ENCODE measurements around the gene RNF213.
"Not testable (repeated sequence)": the region's sequence is repeated elsewhere in the genome, so short reads cannot be mapped to it uniquely, and the experiment has no call there.

RNF213 gene

DNA sequence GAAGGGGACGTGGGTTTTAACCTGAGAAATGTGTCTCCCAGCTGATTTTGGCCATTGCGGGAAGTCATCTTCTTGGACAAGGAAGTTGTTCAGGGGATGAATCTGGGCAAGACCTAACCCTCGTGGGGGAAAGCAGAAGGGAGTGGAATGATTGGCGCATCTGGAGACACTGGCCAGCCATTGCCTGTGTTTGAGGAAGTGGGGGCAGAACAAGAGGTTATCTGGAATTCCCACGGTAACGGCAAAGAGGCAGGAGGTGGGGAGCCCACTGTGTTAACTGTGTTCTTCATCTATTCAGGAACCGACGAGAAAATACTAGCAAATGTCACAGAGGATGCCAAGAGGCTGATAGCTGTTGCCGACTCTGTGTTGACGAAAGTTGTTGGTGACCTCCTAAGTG, 66.9 kb downstream of the RNF213 start:
- DNase-seq = no peak

- DNase-seq = no peak
Observed at GRCh38 chr17:80328634-80329380, 68.2 kb downstream of the RNF213 start.

DNA sequence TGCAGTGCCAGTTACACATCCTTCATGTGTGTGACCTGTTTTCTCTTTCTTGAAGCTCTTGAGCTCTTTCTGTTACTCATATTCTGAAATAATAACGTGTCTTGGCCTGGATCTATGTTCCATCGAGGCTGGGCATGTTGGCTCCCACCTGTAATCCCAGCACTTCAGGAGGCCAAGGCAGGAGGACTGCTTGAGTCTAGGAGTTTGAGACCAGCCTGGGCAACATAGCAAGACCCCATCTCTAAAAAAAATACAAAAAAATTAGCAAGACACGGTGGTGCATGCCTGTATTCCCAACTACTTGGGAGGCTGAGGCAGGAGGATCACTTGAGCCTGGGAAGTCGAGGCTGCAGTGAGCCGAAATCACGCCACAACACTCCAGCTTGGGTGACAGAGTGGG, 68.8 kb downstream of the RNF213 start:
- not testable (repeated sequence) for DNase-seq

DNA sequence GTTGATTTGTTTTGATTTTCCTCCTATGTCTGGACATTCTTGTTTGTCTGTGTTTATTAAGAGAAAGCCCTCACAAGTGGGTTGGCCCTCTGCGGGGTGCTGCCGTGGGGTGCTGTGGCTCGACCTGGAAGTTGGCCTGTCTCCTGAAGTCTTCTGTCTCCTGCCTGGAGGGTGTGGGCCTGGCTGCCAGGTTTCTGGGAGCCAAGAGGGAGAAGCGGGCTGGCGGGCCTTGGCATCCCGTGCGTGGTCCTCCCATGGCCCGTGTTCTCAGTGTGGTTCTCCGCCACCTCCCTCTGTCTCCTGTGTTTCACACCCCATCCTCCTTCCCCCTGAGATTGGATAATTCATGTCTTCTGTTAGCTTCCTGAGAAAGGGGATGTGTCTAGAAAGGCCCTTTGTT, 69.6 kb downstream of the RNF213 start:
- no peak for DNase-seq

DNA sequence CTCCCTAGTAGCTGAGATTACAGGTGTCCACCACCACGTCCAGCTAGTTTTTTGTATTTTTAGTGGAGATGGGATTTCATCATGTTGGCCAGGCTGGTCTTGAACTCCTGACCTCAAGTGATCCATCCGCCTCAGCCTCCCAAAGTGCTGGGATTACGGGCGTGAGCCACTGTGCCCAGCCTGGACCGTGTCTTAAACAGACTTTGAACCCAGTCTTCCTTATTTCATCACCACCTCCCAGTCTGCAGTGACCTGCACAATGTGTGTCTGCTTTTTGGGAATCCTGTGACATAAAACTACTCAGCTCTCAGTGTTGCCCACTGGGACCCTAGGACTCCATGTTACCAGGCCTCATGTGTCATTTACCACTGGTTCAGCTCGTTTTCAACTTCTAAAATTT, 70.3 kb downstream of the RNF213 start:
- DNase-seq = not testable (repeated sequence)

DNA sequence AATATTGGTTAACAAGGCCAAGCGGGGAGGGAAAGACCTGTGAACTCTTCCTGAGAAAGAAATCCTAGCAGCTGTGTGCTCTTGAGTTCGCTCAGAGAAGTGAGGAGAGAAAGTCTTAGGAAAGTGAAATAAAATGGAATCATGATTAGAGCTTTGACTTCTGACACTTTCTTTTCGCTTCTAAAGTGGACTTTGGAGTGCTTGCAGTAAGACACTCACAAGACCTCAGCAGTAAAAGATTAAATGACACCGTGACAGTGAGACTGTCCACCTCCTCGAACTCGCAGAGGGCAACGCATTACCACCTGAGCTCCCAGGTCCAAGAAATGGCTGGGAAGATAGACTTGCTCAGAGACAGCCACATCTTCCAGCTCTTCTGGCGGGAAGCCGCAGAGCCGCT, 71.2 kb downstream of the RNF213 start:
- DNase-seq = no peak

GRCh38 chr17:80337195-80337895, 76.7 kb downstream of the RNF213 start:
- DNase-seq = no peak

DNA sequence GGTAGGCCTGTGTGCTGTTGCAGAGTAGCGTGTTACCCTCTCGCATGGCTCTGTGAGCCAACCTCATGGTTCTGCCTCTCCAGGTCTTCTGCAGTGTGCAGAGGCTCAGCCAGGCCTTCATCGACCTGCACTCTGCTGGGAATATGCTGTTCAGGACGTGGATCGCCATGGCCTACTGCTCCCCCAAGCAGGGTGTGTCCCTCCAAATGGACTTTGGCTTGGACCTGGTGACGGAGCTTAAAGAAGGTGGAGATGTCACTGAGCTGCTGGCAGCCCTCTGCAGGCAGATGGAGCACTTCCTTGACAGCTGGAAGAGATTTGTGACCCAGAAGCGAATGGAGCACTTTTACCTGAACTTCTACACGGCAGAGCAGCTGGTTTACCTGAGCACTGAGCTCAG, 78.5 kb downstream of the RNF213 start:
- no peak for DNase-seq

DNA sequence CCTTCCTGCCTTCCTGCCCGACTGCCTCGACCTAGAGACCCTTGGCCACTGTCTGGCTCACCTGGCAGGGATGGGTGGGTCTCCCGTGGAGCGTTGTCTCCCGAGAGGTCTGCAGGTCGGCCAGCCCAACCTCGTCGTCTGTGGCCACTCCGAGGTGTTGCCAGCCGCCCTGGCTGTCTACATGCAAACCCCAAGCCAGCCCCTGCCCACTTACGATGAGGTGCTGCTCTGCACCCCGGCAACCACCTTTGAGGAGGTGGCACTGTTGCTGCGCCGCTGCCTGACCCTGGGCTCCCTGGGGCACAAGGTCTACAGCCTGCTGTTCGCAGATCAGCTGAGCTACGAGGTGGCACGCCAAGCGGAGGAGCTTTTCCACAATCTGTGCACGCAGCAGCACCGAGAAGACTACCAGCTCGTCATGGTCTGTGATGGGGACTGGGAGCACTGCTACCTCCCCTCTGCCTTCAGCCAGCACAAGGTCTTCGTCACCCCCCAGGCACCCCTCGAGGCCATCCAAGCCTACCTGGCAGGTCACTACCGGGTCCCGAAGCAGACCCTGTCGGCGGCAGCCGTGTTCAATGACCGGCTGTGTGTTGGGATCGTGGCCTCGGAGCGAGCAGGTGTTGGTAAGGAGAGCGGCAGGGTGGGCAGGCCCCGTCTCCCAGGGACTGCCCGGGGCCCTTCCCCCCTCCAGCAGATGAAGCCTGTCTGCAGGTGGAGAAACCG, 79.2 kb downstream of the RNF213 start:
- no peak for DNase-seq

GRCh38 chr17:80345321-80345720, 84.7 kb downstream of the RNF213 start:
- DNase-seq = no peak

- DNase-seq = no peak
Observed at GRCh38 chr17:80345841-80346497, 85.3 kb downstream of the RNF213 start.

DNA sequence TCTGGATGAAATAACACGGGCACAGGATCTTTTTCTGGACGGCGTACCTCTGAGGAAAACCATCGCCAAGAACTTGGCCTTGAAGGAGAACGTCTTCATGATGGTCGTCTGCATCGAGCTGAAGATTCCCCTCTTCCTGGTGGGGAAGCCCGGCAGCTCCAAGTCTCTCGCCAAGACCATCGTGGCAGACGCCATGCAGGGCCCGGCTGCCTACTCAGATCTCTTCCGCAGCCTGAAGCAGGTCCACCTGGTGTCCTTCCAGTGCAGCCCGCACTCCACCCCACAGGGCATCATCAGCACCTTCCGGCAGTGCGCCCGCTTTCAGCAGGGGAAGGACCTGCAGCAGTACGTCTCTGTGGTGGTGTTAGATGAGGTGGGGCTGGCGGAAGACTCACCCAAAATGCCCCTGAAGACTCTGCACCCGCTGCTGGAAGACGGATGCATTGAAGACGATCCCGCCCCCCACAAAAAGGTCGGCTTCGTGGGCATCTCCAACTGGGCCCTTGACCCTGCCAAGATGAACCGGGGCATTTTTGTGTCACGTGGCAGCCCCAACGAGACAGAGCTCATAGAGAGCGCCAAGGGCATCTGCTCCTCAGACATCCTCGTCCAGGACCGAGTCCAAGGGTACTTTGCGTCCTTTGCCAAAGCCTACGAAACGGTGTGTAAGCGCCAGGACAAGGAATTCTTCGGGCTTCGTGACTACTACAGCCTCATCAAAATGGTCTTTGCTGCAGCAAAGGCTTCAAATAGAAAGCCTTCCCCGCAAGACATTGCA, 86.0 kb downstream of the RNF213 start:
- DNase-seq = no peak

DNA sequence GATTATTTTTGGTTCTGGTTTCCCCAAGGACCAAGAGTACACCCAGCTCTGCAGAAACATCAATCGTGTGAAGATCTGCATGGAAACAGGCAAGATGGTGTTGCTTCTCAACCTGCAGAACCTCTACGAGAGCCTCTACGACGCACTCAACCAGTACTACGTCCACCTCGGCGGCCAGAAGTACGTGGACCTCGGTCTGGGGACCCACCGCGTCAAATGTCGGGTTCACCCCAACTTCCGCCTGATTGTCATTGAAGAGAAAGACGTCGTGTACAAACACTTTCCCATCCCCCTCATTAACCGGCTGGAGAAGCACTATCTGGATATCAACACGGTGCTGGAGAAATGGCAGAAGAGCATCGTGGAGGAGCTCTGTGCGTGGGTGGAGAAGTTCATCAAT, 86.9 kb downstream of the RNF213 start:
- DNase-seq = no peak

DNA sequence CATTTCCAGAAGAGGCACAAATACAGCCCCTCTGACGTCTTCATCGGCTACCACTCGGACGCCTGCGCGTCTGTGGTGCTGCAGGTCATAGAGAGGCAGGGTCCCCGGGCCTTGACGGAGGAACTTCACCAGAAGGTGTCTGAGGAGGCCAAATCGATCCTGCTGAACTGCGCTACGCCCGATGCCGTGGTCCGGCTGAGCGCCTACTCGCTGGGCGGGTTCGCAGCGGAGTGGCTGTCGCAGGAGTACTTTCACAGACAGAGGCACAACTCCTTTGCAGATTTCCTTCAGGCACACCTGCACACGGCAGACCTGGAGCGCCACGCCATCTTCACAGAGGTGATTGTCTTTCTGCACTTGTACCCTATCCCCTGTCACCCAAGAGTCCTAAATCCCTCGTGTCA, 87.3 kb downstream of the RNF213 start:
- no peak for DNase-seq

DNA sequence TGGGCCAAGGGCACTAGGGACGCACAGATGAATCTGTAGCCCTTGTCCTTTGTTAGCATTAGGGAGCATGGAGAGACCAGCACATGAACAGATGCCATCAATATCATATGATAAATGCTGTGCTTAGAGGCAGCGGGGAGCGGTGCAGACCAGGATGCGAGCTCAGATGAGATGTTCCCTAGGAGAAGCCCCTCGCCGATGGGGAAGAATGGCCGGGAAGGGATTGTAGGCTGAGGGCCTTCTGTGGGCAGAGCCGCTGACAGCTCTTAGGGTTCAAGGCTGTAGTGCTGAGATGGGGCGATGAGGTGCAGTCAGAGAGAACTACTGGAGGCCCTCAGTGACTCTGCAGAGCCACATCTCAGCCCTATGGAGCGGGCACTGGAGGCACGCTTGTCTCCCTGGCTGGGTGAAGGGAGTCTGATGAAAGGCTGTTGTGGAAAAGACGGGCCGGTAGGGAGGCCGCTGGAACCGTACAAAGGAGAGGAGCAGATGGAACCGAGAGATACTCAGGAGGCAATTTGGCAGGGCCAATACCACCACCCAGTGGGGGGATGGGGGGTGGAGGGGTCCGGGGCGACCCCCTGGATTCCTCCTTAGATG, 88.0 kb downstream of the RNF213 start:
- no peak for DNase-seq

DNA sequence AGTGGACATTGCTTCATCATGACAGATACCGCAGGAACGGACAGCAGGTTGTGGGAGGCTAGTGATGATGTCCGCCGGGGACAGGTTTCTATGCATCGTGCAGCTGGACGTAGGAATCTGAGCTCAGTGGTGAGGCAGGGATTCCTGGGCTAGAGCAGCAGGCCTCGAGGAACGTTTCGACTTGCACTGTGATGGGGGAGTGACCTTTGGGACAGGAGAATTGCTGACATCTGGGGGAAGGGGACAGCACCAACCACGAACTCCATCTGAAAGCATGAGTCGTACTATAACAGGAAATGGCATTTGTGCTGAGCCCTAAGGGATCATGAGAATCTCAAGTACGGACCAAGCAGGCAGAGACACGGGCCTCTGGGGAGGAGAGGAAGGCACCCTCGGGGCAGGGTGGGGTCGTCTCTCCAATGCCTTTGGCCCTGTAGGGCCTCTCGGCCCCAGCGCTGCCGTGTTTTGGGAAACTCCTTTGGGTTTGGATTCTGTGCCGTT, 88.5 kb downstream of the RNF213 start:
- no peak for DNase-seq

DNA sequence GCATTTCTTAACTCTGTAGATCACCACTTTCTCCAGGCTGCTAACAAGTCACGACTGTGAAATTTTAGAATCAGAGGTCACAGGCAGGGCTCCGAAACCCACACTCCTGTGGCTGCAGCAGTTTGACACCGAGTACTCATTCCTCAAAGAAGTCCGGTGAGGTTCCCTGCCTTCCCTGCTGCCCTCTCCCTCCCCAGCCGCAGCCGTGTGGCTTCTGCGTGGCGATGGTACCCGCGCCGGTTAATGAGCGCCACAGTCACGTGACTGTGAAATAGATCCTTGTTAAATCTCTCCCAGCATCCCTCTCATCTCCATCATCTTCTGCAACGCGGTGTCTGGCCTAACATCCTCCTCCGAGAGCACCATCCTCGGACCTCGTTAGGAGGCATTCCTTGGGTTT, 89.1 kb downstream of the RNF213 start:
- DNase-seq = no peak

- DNase-seq = no peak
Observed at GRCh38 chr17:80352216-80352895, 91.7 kb downstream of the RNF213 start.

GRCh38 chr17:80352991-80353665, 92.5 kb downstream of the RNF213 start:
- DNase-seq = no peak

DNA sequence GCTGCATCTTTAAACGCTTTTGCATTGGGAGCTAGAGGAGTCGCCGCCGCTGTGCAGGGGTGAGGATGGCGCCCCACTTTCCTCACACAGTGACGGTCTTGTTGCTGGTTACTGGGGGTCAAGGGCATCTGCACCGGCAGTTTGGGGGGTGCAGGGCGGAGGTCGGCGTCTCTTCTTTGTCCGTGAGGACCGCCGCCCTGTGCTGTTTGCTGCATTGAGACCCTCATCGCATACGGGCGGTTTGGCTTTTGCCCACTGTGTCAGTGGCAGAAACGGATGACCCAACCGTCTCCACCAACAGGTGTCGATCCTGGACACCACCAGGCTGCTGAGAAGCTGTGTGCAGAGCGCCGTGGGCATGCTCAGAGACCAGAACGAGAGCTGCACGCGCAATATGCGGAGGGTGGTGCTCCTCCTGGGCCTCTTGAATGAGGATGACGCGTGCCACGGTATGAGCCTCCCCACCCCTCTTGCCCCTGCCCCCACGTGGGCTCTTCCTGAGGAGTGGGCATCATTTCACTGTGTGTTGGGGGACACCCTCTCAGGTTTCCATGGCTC, 93.1 kb downstream of the RNF213 start:
- DNase-seq = no peak

Data from NCI-H2029 (cell line).